ENCODE data around the gene MAP4K4. TPM values are rescaled to one million over a fixed set of nuclear protein-coding genes. Genes with fewer than 3 reads are reported as not detected.
A peak's percentile ranks its signal among the peaks of the same experiment; 100 is the strongest.

The MAP4K4 gene
- total and polyA plus RNA-seq, 2 of the 13 experiments (the other 11 are each of a cell fraction or from before 2014, with no cell fraction given) = 105 to 264 TPM

GRCh38 chr2:101673920-101674319 is 23.6 kb upstream of the MAP4K4 start (continued):
- TF ChIP-seq ZNF407 (CRISPR knock-in tag; IDR thresholded peaks at IDR 0.05; ENCODE audit: not compliant biosample characterization) = no peak
- no peak for TF ChIP-seq ZNF510 (CRISPR knock-in tag; IDR thresholded peaks at IDR 0.05; ENCODE audit: low read depth)
- TF ChIP-seq MAX (IDR thresholded peaks at IDR 0.05) = peak; percentile 37; the same call in 1 of the 2 replicates
- no peak for TF ChIP-seq SOX6 (IDR thresholded peaks at IDR 0.05)
- peak; percentile 28; the same call in 1 of the 2 replicates for TF ChIP-seq SOX6 (CRISPR knock-in tag; IDR thresholded peaks at IDR 0.05)
- TF ChIP-seq SP2 (CRISPR knock-in tag; IDR thresholded peaks at IDR 0.05) = no peak
- TF ChIP-seq ZNF710 (CRISPR knock-in tag; IDR thresholded peaks at IDR 0.05; ENCODE audit: borderline replicate concordance) = peak; percentile 95; the same call in 1 of the 2 replicates
- no peak for TF ChIP-seq ZNF557 (CRISPR knock-in tag; IDR thresholded peaks at IDR 0.05)
- TF ChIP-seq SP4 (CRISPR knock-in tag; IDR thresholded peaks at IDR 0.05) = no peak
- TF ChIP-seq MTA1 (CRISPR knock-in tag; IDR thresholded peaks at IDR 0.05; ENCODE audit: borderline replicate concordance) = peak; percentile 72
- TF ChIP-seq, protein P1, sequence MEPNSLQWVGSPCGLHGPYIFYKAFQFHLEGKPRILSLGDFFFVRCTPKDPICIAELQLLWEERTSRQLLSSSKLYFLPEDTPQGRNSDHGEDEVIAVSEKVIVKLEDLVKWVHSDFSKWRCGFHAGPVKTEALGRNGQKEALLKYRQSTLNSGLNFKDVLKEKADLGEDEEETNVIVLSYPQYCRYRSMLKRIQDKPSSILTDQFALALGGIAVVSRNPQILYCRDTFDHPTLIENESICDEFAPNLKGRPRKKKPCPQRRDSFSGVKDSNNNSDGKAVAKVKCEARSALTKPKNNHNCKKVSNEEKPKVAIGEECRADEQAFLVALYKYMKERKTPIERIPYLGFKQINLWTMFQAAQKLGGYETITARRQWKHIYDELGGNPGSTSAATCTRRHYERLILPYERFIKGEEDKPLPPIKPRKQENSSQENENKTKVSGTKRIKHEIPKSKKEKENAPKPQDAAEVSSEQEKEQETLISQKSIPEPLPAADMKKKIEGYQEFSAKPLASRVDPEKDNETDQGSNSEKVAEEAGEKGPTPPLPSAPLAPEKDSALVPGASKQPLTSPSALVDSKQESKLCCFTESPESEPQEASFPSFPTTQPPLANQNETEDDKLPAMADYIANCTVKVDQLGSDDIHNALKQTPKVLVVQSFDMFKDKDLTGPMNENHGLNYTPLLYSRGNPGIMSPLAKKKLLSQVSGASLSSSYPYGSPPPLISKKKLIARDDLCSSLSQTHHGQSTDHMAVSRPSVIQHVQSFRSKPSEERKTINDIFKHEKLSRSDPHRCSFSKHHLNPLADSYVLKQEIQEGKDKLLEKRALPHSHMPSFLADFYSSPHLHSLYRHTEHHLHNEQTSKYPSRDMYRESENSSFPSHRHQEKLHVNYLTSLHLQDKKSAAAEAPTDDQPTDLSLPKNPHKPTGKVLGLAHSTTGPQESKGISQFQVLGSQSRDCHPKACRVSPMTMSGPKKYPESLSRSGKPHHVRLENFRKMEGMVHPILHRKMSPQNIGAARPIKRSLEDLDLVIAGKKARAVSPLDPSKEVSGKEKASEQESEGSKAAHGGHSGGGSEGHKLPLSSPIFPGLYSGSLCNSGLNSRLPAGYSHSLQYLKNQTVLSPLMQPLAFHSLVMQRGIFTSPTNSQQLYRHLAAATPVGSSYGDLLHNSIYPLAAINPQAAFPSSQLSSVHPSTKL (CRISPR knock-in tag; IDR thresholded peaks at IDR 0.05) = peak; percentile 83
- no peak for TF ChIP-seq PATZ1 (CRISPR knock-in tag; IDR thresholded peaks at IDR 0.05)
